ENCODE data around the gene ITGB1.

The ITGB1 gene

DNA sequence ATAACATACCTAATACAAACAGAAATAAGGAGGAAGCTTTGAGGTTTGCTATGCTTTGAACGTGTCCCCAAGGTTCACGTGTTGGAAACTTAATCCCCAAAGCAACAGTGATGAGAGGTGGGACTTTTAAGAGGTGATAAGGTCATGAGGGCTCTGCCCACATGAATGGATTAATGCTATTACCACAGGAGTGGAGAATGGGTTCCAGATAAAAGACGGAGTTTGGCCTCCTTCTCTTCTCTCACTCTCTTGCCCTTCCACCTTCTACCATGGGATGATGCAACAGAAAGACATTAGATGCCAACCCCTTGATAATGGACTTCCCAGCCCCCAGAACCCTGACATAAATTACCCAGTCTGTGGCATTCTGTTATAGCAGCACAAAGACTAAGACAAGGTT is 9.6 kb downstream of the ITGB1 start:
- no peaks in the 10 kb centered on the region for H4K20me1 ChIP-seq (ENCODE audit: insufficient read depth, low read length)
- H3K4me1 ChIP-seq (ENCODE audit: insufficient read depth, low read length, severe bottlenecking), result peaks cover 83% of the 10 kb centered on the region
- no peaks in the 10 kb centered on the region for H3K9me3 ChIP-seq (ENCODE audit: low read length)
- H3K79me2 ChIP-seq (ENCODE audit: insufficient read depth, low read length), result peaks cover 92% of the 10 kb centered on the region
- no peaks in the 10 kb centered on the region for H3K36me3 ChIP-seq (ENCODE audit: insufficient read depth, low read length)
- no peak overlapping the region for H2AFZ ChIP-seq (ENCODE audit: low read length)
- no peak overlapping the region for H3K4me3 ChIP-seq (ENCODE audit: low read depth, low read length, poor library complexity, severe bottlenecking)
- no peaks in the 10 kb centered on the region for H3K9me2 ChIP-seq (ENCODE audit: low read depth, low read length)
- H3K27me3 ChIP-seq (ENCODE audit: insufficient read depth, low read length), result no peaks in the 10 kb centered on the region
- no peak for TF ChIP-seq EZH2 (IDR thresholded peaks at IDR 0.05; ENCODE audit: borderline replicate concordance, low read length)
- TF ChIP-seq, protein P1, sequence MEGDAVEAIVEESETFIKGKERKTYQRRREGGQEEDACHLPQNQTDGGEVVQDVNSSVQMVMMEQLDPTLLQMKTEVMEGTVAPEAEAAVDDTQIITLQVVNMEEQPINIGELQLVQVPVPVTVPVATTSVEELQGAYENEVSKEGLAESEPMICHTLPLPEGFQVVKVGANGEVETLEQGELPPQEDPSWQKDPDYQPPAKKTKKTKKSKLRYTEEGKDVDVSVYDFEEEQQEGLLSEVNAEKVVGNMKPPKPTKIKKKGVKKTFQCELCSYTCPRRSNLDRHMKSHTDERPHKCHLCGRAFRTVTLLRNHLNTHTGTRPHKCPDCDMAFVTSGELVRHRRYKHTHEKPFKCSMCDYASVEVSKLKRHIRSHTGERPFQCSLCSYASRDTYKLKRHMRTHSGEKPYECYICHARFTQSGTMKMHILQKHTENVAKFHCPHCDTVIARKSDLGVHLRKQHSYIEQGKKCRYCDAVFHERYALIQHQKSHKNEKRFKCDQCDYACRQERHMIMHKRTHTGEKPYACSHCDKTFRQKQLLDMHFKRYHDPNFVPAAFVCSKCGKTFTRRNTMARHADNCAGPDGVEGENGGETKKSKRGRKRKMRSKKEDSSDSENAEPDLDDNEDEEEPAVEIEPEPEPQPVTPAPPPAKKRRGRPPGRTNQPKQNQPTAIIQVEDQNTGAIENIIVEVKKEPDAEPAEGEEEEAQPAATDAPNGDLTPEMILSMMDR (IDR thresholded peaks at IDR 0.05; ENCODE audit: low read length), result no peak
- no peak overlapping the region for H3K27ac ChIP-seq (ENCODE audit: low read depth, low read length, poor library complexity, severe bottlenecking)
- no peak overlapping the region for H3K4me2 ChIP-seq (ENCODE audit: low read length)
- no peak overlapping the region for H3K9ac ChIP-seq (ENCODE audit: low read length)
- H3F3A ChIP-seq (ENCODE audit: insufficient read depth, low read length), result no peaks in the 10 kb centered on the region

DNA sequence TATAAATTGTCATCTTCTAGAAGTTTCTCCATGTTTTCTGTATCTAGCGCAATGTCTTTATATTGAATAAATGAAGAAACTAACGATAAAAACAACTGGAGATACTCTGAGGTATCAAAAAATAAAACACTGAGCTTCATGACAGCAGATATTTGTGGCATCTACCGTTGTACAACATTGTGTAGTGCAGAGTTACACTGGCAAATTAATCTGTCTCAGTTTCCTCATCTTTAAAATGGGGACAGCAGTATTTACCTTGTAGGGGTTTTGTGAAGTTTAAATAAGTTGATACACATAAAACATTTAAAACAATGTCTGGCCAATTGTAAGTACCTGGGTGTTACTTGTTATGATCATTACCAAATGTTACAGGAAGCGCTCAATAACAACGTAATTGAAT is 10.4 kb downstream of the ITGB1 start:
- no peak overlapping the region for H3K27ac ChIP-seq (ENCODE audit: low read depth, low read length, poor library complexity, severe bottlenecking)
- no peaks in the 10 kb centered on the region for H3K27me3 ChIP-seq (ENCODE audit: insufficient read depth, low read length)
- peaks cover 84% of the 10 kb centered on the region for H3K4me1 ChIP-seq (ENCODE audit: insufficient read depth, low read length, severe bottlenecking)
- no peaks in the 10 kb centered on the region for H3K9me2 ChIP-seq (ENCODE audit: low read depth, low read length)
- no peaks in the 10 kb centered on the region for H3F3A ChIP-seq (ENCODE audit: insufficient read depth, low read length)
- H3K79me2 ChIP-seq (ENCODE audit: insufficient read depth, low read length), result peaks cover 91% of the 10 kb centered on the region
- no peak overlapping the region for H3K4me3 ChIP-seq (ENCODE audit: low read depth, low read length, poor library complexity, severe bottlenecking)
- no peaks in the 10 kb centered on the region for H3K36me3 ChIP-seq (ENCODE audit: insufficient read depth, low read length)
- TF ChIP-seq, protein P1 (IDR thresholded peaks at IDR 0.05; ENCODE audit: low read length), result no peak
- no peak for TF ChIP-seq EZH2 (IDR thresholded peaks at IDR 0.05; ENCODE audit: borderline replicate concordance, low read length)
- no peaks in the 10 kb centered on the region for H3K9me3 ChIP-seq (ENCODE audit: low read length)
- H3K9ac ChIP-seq (ENCODE audit: low read length), result no peak overlapping the region
- no peaks in the 10 kb centered on the region for H4K20me1 ChIP-seq (ENCODE audit: insufficient read depth, low read length)
- no peak overlapping the region for H3K4me2 ChIP-seq (ENCODE audit: low read length)
- H2AFZ ChIP-seq (ENCODE audit: low read length), result no peak overlapping the region

DNA sequence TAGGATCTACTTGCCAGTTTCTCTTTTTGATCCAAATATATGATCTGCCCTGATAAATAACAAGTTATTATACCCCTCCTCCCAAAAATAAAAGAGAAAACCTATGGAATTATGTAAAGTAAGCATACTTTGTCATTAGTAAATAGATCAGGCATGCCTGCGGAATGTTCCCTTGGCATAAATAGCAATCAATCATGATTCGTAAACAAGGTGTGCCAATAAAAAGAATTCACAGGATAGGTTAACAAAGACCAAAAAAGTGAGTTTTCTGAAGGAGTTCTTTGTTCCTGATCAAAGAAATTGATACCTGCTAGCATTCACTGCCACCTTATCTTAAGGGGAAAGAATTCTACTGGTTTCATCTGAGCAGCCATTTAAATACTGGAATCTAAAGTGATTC is 11.9 kb downstream of the ITGB1 start:
- H4K20me1 ChIP-seq (ENCODE audit: insufficient read depth, low read length), result no peaks in the 10 kb centered on the region

More for the DNA sequence above, 11.9 kb downstream of the ITGB1 start:
- Histone ChIP-seq H3K79me2 (ENCODE audit: insufficient read depth, low read length) (peaks cover 90% of the 10 kb centered on the region), H3K9me3 (ENCODE audit: low read length) (no peaks in the 10 kb centered on the region), H3K9ac (ENCODE audit: low read length) (no peak overlapping the region), H3K27me3 (ENCODE audit: insufficient read depth, low read length) (no peaks in the 10 kb centered on the region), H3K36me3 (ENCODE audit: insufficient read depth, low read length) (no peaks in the 10 kb centered on the region), H3K4me1 (ENCODE audit: insufficient read depth, low read length, severe bottlenecking) (peaks cover 83% of the 10 kb centered on the region), H3K27ac (ENCODE audit: low read depth, low read length, poor library complexity, severe bottlenecking) (no peak overlapping the region), H3K9me2 (ENCODE audit: low read depth, low read length) (no peaks in the 10 kb centered on the region), H2AFZ (ENCODE audit: low read length) (no peak overlapping the region), H3F3A (ENCODE audit: insufficient read depth, low read length) (no peaks in the 10 kb centered on the region), H3K4me2 (ENCODE audit: low read length) (no peak overlapping the region), H3K4me3 (ENCODE audit: low read depth, low read length, poor library complexity, severe bottlenecking) (no peak overlapping the region)
- TF ChIP-seq, protein P1 (IDR thresholded peaks at IDR 0.05; ENCODE audit: low read length), result no peak
- no peak for TF ChIP-seq EZH2 (IDR thresholded peaks at IDR 0.05; ENCODE audit: borderline replicate concordance, low read length)

All from OCI-LY1 (cell line).